GM20000 (cell line): ENCODE measurements around the gene RNASEL.

Source experiments
- DNase-seq: peaks from one replicate; pipeline ENCODE4 v3.0.0; 2012; ENCODE audit warnings: low spot score
- TF ChIP-seq, protein P1 (sequence below): IDR thresholded peaks from 2 replicates; pipeline ENCODE4 v1.5.1; 2012; ENCODE audit warnings: mild to moderate bottlenecking, control low read depth; ENCODE audit errors: extremely low read depth, missing control alignments

Gene RNASEL

DNA sequence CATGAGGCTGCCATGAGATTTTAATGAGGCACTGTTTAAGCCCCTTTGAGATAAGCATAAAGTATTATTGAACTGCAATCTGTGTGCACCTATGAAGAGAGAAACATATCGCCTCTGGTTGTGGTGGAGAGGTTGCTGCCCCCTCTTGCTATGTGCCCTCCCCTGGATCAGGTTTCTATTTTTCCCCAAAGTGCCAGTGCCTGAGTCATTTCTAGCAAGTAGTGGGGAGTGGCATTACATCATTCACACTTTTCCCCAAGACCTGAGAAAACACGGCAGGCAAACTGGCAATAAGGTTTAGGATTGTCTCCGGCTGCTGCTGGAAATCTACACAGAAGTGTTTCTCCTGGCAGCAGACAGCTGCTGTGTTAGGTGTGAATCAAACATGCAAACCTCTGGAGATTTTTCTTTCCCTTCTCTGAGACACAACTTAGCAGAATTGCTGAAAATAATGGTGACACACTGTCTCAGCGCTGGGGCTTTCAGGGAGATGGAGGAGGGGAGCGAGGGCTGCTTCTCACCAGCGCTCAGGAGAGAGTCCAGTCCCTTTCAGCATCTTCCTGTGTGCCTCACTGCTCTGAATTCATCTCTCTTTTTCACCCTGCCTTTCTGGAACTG, 28.8 kb upstream of the RNASEL start:
- TF ChIP-seq, protein P1, sequence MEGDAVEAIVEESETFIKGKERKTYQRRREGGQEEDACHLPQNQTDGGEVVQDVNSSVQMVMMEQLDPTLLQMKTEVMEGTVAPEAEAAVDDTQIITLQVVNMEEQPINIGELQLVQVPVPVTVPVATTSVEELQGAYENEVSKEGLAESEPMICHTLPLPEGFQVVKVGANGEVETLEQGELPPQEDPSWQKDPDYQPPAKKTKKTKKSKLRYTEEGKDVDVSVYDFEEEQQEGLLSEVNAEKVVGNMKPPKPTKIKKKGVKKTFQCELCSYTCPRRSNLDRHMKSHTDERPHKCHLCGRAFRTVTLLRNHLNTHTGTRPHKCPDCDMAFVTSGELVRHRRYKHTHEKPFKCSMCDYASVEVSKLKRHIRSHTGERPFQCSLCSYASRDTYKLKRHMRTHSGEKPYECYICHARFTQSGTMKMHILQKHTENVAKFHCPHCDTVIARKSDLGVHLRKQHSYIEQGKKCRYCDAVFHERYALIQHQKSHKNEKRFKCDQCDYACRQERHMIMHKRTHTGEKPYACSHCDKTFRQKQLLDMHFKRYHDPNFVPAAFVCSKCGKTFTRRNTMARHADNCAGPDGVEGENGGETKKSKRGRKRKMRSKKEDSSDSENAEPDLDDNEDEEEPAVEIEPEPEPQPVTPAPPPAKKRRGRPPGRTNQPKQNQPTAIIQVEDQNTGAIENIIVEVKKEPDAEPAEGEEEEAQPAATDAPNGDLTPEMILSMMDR, result no peak
- no peak for DNase-seq

DNA sequence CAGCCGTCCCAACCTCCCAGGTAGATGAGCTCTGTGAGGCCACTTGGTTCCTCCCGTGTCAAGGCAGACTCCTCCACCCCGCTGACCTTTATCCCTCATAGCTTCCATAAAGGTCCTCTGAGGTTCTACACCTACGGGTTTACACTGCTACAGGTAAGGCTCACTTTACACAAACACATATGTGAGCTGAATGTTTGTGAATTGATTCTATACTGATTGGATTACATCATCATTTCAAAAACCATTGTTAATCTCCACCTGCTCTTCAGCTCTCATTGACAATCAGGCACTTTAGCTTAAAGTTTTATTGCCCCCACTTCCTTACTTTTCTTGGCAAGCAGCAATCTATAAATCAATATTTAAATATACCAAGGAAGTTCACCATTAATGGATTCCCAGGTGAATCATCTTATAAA, 28.0 kb upstream of the RNASEL start:
- TF ChIP-seq, protein P1, result no peak
- DNase-seq, result no peak

DNA sequence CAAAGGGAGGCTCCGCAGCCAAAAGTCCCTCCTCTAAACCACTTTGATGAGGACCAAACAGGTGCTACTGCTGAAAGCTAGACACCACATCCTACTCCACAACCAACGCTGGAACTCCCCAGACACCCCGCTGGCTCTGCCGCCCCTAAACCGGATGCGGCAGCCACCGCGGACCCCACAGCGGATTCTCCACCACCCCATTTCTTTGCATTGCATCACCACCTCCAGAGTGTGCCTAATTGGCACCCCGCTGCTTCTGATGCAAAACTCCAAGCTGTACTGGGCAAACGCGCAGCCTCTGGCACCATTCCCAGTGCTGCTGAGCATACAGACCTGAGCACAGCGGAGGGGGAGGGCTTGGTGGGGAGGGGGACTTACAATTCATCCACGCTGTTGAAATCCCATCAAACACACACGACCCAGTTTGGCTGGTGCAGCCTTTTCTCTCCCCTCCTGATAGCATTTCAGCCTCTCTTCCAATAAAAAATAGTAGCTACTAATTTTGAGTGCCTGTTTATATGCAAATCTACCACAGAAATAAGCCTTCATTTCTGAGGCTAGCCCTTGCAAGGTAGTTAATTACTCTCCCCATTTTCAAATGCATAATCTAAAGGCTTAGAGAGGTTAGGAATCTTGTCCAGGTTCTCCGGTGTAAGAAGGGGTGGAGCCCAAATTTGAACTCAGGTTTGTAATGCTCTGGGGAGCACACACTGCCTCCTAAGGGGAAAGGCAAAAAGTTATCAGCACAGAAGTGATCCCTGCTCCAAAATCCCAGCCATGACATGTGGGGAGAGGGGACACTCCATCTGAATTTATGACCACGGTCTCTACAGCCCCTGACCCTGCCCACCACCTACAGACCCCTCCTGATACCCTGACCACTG, 27.3 kb upstream of the RNASEL start:
- DNase-seq, result peak; percentile 75
- TF ChIP-seq, protein P1, result no peak

DNA sequence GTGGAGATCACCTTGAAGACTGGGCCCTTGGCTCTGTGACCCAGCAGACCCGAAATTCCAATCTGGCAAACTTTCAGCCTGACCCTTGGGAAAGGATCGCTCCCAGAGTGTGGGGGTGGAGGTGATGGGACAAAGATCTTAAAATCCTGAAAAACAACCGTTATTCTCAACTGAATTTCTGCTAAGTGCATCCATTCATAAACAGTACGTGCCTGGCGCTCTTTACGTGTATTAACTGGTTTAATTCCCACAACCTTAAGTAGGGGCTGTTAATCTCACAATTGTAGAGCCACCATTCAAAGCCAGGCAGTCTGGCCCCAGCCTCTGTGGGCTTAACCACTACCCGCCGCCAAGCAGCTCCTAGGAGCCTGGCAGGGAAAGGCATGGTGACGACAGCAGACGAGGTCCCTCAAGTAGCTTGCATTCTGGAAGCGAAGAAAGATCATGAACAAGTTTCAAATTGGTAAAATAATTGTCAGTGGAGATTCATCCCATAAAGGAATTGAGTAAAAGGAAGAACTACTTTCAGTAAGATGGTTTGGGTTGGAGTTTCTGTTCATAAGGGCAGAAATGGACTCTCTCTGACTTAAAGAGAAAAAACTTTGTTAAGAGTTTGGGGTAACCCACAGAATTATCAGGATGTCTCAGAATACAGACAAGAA, 26.5 kb upstream of the RNASEL start:
- TF ChIP-seq, protein P1, result no peak
- no peak for DNase-seq

DNA sequence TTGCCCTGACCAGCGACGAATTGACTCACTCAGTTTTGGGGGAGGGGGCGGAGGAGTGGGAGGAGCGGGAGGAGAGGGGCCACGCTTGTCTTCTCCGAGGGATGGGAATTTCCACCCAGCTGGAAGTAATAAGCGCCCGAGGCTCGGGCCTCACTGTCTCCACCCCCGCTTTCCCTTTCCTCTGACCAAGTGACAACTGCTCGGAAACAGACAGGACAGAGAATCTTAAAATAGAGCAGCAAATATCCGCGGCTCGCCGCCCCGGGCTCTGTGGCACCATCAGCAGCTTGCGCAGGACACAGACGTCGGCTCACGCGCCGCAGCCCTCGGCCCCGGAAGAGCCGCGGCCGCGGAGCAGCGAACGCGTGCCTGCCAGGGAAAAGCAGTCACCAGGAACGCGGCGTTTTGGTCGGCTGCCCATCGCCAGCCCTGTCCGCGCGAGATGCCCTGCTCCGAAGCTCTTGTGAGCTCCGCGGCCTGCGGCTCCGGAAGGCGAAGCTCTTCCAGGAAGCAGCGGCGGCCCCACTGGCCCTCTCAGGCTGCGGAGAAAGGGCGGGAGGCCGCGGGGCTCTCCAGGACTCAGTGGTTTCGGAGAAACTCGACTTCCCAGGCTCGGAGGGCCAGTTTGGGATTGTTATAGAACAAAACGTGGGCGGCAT, 25.9 kb upstream of the RNASEL start:
- peak; percentile 63 for DNase-seq
- TF ChIP-seq, protein P1, result no peak

DNA sequence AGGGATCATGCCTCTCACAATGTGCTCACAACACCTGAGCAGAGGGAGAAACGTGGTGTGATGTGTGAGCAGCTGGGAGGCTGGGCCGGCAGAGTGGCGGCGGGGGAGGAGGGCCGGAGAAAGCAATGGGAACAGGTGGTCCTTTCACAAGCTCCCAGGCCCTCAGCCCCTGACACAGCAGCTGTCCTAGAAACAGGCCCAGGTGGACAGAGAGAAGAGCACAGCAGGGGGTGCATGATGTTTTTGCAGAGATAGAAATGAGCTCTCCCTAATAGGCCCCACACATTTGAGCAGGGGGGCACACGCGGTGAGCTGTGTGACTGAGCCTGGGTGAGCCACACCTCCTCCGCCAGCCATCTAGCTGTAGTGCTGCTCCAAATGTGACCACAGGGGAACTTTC, 22.7 kb upstream of the RNASEL start:
- TF ChIP-seq, protein P1, result no peak
- no peak for DNase-seq

DNA sequence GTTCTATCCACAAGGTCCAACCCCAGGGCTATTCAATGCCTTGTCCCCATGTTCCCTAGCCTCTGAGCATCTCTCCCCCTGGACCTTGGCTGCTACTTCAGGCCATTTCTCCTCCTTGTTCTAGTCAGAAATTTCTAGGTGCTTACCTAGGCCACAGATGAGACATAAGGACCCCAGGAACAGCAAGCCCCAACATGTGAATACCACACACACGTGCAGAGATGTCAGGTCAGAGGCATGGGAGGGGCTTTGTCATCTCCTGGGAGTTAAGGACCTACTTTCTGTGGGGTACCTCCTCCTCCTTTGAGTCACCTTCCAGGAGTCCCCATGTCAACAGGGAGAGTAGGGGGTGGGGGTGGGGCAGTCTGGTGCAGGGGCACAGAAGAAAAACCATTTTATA, 22.3 kb upstream of the RNASEL start:
- TF ChIP-seq, protein P1, result no peak
- DNase-seq, result no peak
